Calu3 (cell line): ENCODE measurements around the gene MACO1. TPM values are rescaled to one million over a fixed set of nuclear protein-coding genes. Genes with fewer than 3 reads are reported as not detected.

Source experiments
- BruUV-seq: library from RNA; stranded (reverse); fragments of 400-500 nt; replicated peaks from 2 replicates; lab custom pipeline; 2021; lab: Mats Ljungman, UMichigan
- CTCF ChIA-PET: fragments of 300-600 bp; sonication (Branson Sonifier 250); formaldehyde crosslinking; loops from one replicate; lab custom pipeline; 2022; ENCODE audit warnings: antibody characterized with exemption; lab: Charles Lee
- DNase-seq: peaks from one replicate; pipeline ENCODE4 v3.0.0; 2022
- H3K27ac Mint-ChIP-seq: one replicate; pipeline ENCODE4 v1.8.0; 2022; ENCODE audit warnings: mixed read lengths; ENCODE audit not compliant: unreplicated experiment
- H3K27me3 Mint-ChIP-seq: one replicate; pipeline ENCODE4 v1.8.0; 2022; ENCODE audit warnings: mixed read lengths; ENCODE audit not compliant: unreplicated experiment
- H3K36me3 Mint-ChIP-seq: one replicate; pipeline ENCODE4 v1.8.0; 2022; ENCODE audit warnings: mild to moderate bottlenecking, moderate library complexity, mixed read lengths; ENCODE audit not compliant: insufficient read depth, unreplicated experiment
- H3K4me1 Mint-ChIP-seq: one replicate; pipeline ENCODE4 v1.8.0; 2022; ENCODE audit warnings: mild to moderate bottlenecking, low read depth, mixed read lengths; ENCODE audit not compliant: unreplicated experiment
- H3K4me3 Mint-ChIP-seq: one replicate; pipeline ENCODE4 v1.8.0; 2022; ENCODE audit warnings: mild to moderate bottlenecking, low read depth, moderate library complexity, mixed read lengths; ENCODE audit not compliant: unreplicated experiment
- H3K9me3 Mint-ChIP-seq: one replicate; pipeline ENCODE4 v1.8.0; 2022; ENCODE audit warnings: low read depth, mixed read lengths; ENCODE audit not compliant: unreplicated experiment
- intact Hi-C: fragments of 100-400 bp; cut with micrococcal nuclease; formaldehyde crosslinking; loops from one replicate; pipeline ENCODE4 v1.10.0; 2022; ENCODE audit not compliant: unreplicated experiment
- total RNA-seq: library from RNA; stranded (reverse); gene quantifications from 2 replicates; pipeline ENCODE4 v1.2.3, GENCODE V29; 2022
- TF ChIP-seq, protein P1 (sequence below): fragments of 200-600 bp; IDR thresholded peaks from one replicate; pipeline ENCODE4 v1.8.0; 2022; ENCODE audit warnings: antibody characterized with exemption; ENCODE audit not compliant: unreplicated experiment

Gene MACO1
- total RNA-seq, 1 experiment from 2014 or later, result 16.4 TPM

DNA sequence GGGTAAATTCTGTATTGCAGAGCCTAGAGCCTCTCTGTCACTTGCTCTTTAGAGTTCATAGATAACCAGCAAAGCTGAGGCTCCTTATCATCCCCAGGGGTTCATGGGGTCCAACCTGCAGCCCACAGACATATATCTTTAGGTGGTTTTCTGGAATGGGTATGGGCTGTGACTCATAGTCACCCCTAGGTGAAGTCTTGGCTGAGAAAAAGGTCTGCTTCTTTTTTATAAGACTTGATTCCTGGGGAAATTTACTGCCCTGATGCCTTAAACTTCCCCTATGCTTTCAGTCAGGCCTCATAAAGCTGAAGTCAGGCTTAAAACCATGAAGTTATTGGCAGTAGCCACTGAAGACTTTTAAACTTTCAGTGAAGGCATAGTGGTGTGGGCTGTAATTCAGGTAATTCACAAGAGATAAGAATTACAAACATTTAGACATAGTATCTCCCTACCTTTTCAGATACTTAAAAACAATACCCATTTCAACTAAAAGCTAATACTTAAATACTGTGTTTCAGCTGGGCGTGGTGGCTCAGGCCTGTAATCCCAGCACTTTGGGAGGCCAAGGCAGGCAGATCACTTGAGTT, 46.8 kb downstream of the MACO1 start:
- Mint-ChIP-seq H3K36me3 (peaks cover 5% of the 10 kb centered on the region), H3K27me3 (no peaks in the 10 kb centered on the region), H3K4me3 (no peak overlapping the region), H3K4me1 (peaks cover 10% of the 10 kb centered on the region), H3K27ac (no peak overlapping the region), H3K9me3 (no peaks in the 10 kb centered on the region)
- intact Hi-C loops, result no loop called here
- TF ChIP-seq, protein P1, sequence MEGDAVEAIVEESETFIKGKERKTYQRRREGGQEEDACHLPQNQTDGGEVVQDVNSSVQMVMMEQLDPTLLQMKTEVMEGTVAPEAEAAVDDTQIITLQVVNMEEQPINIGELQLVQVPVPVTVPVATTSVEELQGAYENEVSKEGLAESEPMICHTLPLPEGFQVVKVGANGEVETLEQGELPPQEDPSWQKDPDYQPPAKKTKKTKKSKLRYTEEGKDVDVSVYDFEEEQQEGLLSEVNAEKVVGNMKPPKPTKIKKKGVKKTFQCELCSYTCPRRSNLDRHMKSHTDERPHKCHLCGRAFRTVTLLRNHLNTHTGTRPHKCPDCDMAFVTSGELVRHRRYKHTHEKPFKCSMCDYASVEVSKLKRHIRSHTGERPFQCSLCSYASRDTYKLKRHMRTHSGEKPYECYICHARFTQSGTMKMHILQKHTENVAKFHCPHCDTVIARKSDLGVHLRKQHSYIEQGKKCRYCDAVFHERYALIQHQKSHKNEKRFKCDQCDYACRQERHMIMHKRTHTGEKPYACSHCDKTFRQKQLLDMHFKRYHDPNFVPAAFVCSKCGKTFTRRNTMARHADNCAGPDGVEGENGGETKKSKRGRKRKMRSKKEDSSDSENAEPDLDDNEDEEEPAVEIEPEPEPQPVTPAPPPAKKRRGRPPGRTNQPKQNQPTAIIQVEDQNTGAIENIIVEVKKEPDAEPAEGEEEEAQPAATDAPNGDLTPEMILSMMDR, result no peak
- CTCF ChIA-PET, result interaction anchor here (1.0 kb wide), 1 partner anchor 42 kb away, joined by 4 read pairs; no protein-coding TSS in a partner anchor
- DNase-seq, result no peak
- no TSS peak for BruUV-seq

DNA sequence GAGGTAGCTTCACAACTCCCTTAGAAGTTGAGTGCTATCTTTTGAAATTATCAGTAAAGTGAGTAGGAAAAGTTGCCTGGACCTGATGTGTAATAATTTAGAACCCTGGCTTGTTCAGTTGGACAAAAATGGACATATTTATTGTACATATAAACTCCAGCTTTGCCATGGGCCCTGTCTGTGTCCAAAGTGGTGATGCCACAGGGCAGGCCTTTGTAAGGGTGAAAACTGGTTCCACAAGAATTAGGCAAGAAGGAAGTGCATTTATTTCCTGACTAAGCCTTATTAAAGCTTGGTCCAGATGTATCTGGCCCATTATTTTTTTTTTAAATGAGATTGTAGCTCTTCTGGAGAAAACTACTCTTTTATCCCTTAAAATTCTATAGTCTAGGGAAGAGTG, 47.9 kb downstream of the MACO1 start:
- Mint-ChIP-seq H3K36me3 (no peaks in the 10 kb centered on the region), H3K27me3 (no peaks in the 10 kb centered on the region), H3K4me3 (no peak overlapping the region), H3K27ac (no peak overlapping the region), H3K9me3 (no peaks in the 10 kb centered on the region), H3K4me1 (peaks cover 10% of the 10 kb centered on the region)
- intact Hi-C loops, result no loop called here
- peak; percentile 3 for DNase-seq
- no TSS peak for BruUV-seq
- CTCF ChIA-PET, result interaction anchor here (1.0 kb wide), 1 partner anchor 44 kb away, joined by 4 read pairs; no protein-coding TSS in a partner anchor
- TF ChIP-seq, protein P1, result no peak

DNA sequence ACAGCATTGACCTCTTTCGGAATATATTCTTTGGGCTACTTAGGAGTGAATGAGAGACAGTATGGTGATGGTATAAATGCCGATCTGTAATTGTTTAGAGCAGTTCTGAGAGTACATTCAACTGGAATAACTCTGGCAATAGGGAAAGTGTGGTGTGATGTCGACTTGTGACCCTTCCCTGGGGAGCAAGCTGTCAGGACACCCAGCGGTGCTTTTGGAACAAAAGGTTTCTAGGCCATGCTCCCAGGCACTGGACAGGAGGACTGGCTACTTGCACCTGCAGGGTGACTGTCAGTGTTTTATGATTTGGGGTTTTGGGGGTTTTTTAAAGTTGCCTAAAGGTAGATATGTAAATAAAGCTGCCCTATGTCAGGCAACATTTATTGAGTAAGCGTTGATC, 50.9 kb downstream of the MACO1 start:
- CTCF ChIA-PET, result no interaction called here
- intact Hi-C loops, result no loop called here
- H3K36me3 Mint-ChIP-seq, result peaks cover 5% of the 10 kb centered on the region
- BruUV-seq, result no TSS peak
- H3K27me3 Mint-ChIP-seq, result no peaks in the 10 kb centered on the region
- no peak overlapping the region for H3K27ac Mint-ChIP-seq
- H3K4me1 Mint-ChIP-seq, result peaks cover 9% of the 10 kb centered on the region
- DNase-seq, result no peak
- H3K4me3 Mint-ChIP-seq, result no peak overlapping the region
- TF ChIP-seq, protein P1, result no peak
- no peaks in the 10 kb centered on the region for H3K9me3 Mint-ChIP-seq

DNA sequence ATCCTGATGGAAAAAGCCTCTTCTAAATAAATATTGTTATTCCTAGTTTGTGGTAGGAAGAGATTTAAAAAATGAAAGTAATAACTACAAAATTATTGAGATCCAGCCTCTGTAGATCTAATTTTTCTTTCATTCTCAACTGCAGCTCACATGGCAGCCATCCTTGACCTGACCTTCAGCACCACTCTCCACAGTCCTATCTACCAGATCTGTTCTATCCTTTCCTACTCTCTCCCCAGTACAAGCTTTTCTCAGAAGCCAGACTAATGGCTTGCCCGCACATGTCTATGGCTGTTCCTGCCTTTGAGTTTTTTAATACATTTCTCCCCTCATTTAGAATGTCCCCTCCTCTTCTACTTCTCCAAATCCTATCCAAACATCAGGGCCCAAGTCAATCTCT, 51.5 kb downstream of the MACO1 start:
- H3K27me3 Mint-ChIP-seq, result no peaks in the 10 kb centered on the region
- H3K36me3 Mint-ChIP-seq, result peaks cover 5% of the 10 kb centered on the region
- CTCF ChIA-PET, result no interaction called here
- no peak overlapping the region for H3K4me3 Mint-ChIP-seq
- H3K9me3 Mint-ChIP-seq, result no peaks in the 10 kb centered on the region
- H3K27ac Mint-ChIP-seq, result no peak overlapping the region
- BruUV-seq, result no TSS peak
- no peak for DNase-seq
- TF ChIP-seq, protein P1, result no peak
- intact Hi-C loops, result no loop called here
- peaks cover 3% of the 10 kb centered on the region for H3K4me1 Mint-ChIP-seq
